NCI-H774 (cell line): Measurements from ENCODE around the gene MEIKIN.
"Not testable (repeated sequence)": the region's sequence is repeated elsewhere in the genome, so short reads cannot be mapped to it uniquely, and the experiment has no call there.

Experiments used
- DNase-seq: peaks from one replicate; lab custom pipeline; 2025; lab: John Stamatoyannopoulos, UW

MEIKIN gene

DNA sequence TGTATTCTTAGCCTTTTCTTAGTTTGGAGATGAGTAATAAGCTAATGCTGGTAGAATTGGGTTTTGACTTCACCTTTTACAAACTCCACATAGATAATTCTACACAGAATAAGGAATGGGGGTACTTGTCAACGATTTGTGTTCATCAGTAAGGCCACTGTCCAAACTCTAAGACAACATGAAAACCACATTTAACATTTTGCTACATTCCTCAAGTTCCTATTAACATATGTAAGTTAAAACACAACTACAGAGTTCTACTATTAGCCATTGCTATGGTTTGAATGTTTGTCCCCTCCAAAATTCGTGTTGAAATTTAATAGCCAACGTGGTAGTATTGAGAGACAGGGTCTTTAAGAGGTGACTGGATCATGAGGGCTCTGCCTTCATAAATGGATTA lies 31.9 kb downstream of the MEIKIN start:
- no peak for DNase-seq

DNA sequence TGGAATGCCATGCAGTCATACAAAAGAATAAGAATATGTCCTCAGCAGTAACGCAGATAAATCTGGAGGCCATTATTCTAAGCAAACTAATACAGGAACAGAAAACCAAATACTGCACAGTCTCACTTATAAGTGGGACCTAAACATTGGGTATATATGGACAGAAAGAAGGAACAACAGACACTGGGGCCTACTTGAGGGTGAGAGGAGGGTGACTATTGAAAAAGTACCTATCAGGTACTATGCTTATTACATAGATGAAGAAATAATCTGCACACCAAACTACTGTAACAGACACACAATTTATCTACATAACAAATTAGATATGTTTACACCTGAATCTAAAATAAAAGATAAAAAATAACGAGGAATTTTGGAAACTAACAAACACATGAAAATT lies 38.8 kb downstream of the MEIKIN start:
- DNase-seq, result no peak

GRCh38 chr5:131902266-131902665 lies 43.2 kb downstream of the MEIKIN start:
- not testable (repeated sequence) for DNase-seq

GRCh38 chr5:131899686-131900085 lies 45.8 kb downstream of the MEIKIN start:
- no peak for DNase-seq

DNA sequence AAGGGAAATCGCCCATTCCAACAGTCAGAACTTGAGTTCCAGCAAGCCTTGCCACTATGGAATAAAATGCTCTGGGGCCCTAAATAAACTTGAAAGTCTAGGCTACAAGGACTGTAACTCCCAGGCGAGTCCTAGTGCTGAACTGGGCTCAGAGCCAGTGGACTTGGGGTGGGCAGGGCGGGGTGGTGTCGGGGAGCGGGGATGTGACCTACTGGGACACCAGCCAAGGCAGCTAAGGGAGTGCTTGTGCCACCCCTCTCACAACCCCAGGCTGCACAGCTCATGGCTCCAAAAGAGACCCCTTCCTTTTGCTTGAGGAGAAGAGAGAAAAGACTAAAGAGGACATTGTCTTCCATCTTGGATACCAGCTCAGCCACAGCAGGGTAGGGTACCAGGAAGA lies 61.5 kb downstream of the MEIKIN start:
- DNase-seq, result no peak

GRCh38 chr5:131879705-131880104 lies 65.8 kb downstream of the MEIKIN start:
- no peak for DNase-seq

GRCh38 chr5:131877873-131878272 lies 67.6 kb downstream of the MEIKIN start:
- DNase-seq, result no peak

DNA sequence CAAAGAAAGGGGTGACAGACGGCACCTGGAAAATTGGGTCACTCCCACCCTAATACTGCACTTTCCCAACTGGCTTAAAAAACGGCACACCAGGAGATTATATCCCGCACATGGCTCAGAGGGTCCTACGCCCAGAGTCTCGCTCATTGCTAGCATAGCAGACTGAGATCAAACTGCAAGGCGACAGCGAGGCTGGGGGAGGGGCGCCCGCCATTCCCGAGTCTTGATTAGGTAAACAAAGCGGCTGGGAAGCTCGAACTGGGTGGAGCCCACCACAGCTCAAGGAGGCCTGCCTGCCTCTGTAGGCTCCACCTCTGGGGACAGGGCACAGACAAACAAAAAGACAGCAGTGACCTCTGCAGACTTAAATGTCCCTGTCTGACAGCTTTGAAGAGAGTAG lies 74.2 kb downstream of the MEIKIN start:
- DNase-seq, result not testable (repeated sequence)

GRCh38 chr5:131867524-131867923 lies 77.9 kb downstream of the MEIKIN start:
- no peak for DNase-seq

GRCh38 chr5:131863700-131864099 lies 81.8 kb downstream of the MEIKIN start:
- no peak for DNase-seq

DNA sequence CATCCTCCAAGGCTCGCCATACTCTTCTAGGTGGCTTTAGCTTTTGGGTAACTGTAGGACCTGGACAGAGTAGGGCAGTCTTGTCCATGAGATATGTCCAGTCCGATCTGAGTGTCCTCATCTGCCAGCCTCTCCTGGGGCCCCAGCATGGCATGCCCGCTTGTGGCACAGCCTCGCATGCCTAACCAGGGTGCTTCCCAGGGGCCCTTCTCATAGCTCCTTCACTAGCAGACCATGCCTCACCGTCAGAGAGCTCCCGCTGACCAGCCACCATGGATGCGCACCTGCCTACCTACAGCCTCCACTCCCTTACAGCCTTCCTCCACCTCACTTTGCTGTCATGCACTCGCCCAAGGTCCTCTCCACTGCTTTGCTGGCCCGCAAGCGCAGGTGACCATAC lies 88.1 kb downstream of the MEIKIN start:
- no peak for DNase-seq

- DNase-seq, result no peak
These were observed 90.0 kb downstream of the MEIKIN start for GRCh38 chr5:131855452-131855851.

DNA sequence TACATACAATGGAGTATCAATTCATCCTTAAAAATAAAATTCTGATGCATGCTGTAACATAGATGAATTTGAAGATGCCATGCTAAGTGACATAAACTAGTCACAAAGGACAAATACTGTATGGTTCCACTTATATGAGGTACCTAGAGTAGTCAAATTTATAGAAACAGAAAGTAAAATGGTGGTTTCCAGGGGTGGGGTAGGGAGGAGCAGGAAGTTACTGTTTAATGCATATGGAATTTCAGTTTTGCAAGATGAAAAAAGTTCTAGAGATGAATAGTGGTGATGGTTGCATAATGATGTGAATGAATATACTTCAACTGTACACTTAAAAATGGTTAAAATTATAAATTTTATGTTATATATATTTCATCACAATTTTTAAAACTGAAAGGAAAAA lies 91.3 kb downstream of the MEIKIN start:
- DNase-seq, result no peak

- DNase-seq, result no peak
These were observed 96.8 kb downstream of the MEIKIN start for GRCh38 chr5:131848662-131849061.

DNA sequence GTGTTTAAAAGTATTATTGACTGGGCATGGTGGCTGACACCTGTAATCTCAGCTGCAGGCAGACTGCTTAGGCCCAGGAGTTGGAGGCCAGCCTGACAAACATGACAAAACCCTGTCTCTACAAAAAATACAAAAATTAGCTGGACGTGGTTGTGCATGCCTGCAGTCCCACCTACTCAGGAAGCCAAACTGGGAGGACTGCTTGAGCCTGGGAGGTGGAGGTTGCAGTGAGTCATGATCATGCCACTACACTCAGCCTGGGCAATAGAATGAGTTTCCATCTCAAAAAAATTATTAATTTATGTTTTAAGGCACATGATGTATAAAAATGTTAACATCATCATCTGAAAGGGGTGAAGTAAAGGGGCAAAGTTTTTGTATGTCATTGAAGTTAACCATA lies 98.9 kb downstream of the MEIKIN start:
- DNase-seq, result no peak

- DNase-seq, result no peak
These were observed 99.6 kb downstream of the MEIKIN start for GRCh38 chr5:131845828-131846227.

GRCh38 chr5:131842971-131843370 lies 102.5 kb downstream of the MEIKIN start:
- not testable (repeated sequence) for DNase-seq

GRCh38 chr5:131832702-131833101 lies 112.8 kb downstream of the MEIKIN start:
- DNase-seq, result not testable (repeated sequence)

DNA sequence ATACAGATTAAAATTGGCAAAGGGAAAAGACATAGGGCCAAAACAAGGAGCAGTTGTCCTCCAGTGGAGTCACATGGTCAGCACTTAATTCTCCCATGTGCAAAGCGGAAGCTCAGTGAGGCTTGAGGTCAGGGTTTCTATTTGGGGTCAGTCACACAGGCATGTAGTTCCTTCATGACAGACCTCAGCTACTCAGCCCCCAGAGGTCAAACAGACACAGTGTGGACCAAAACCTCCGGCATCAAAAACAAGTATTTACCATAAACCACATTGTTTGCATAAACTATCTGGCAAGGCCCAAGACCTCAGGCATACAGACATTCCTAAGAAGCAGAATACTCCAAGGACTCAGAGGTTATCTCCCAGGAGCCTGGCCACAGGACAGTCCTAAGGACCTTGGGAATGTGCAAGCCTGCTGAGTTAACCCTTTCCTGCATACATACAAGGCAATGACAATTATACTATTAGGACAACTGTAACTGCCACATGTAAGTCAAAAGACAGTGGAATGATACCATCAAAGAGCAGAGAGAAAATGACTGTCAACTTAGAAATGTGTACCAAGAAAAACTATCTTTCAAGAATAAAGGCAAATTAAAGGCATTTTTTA lies 120.0 kb downstream of the MEIKIN start:
- no peak for DNase-seq

- no peak for DNase-seq
These were observed 120.8 kb downstream of the MEIKIN start for GRCh38 chr5:131824631-131825030.

DNA sequence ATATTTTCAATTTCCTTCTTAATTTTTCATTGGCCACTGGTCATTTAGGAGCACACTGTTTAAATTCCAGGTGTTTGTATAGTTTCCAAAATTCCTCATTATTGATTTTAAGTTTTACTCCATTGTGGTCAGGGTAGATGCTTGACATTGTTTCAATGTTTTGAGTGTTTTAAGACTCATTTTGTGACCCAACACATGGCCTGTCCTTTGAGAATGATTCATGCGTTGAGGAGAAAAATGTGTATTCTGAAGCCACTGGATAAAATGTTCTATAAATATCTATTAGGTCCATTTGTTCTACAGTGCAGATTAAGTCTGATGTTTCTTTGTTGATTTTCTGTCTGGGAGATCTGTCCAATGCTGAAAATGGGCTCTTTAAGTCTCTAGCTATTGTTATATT lies 124.2 kb downstream of the MEIKIN start:
- no peak for DNase-seq

GRCh38 chr5:131818001-131818724 lies 127.3 kb downstream of the MEIKIN start:
- DNase-seq, result no peak

GRCh38 chr5:131814990-131815389 lies 130.5 kb downstream of the MEIKIN start:
- DNase-seq, result no peak
